ENCODE data around the gene SOS1.

SOS1 gene

DNA sequence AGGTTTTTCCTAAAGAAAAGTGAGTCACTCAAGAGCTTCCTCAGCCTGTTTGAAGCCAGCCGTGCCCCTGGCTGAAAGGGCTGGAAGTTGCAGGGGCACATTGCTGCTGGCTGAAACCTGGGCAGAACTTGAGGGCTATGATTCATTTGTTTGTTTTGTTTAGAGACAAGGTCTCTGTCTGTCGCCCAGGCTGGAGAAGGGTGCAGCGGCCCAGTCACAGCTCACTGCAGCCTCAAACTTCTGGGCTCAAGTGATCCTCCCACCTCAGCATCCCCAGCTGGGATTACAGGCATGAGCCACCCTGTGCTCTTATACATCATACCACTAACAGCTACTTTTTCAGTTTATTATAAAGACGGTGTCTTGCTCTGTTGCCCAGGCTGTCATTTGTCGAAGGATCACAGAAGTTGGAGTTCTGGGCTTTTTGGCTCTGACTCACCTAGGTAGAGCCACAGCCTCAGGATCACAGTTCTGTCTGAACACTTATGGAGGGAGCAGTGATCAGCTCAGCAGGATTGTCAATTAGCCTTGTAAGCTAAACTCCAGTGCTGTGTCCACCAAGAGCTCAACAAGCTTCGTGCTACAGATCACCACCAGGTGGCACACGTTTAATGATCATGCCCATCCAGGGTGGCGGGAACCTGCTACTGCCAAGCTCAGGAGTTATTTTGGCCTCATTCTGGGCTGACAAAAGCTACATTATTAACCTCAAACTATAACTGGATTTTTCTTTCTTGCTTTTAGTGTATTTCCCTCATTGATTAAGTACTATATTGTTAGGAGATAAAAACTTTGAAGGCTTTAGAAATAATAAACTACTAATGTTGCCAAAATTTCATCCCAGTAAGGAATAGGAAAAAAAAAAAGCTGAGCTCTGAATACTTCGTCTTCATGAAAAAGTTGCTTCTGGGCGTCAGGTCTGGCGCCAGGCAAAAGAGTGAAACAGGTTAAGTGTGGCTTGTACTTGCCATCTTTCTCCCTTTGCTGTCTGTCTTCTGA lies 173.3 kb downstream of the SOS1 start:
- TF ChIP-seq, protein P1, sequence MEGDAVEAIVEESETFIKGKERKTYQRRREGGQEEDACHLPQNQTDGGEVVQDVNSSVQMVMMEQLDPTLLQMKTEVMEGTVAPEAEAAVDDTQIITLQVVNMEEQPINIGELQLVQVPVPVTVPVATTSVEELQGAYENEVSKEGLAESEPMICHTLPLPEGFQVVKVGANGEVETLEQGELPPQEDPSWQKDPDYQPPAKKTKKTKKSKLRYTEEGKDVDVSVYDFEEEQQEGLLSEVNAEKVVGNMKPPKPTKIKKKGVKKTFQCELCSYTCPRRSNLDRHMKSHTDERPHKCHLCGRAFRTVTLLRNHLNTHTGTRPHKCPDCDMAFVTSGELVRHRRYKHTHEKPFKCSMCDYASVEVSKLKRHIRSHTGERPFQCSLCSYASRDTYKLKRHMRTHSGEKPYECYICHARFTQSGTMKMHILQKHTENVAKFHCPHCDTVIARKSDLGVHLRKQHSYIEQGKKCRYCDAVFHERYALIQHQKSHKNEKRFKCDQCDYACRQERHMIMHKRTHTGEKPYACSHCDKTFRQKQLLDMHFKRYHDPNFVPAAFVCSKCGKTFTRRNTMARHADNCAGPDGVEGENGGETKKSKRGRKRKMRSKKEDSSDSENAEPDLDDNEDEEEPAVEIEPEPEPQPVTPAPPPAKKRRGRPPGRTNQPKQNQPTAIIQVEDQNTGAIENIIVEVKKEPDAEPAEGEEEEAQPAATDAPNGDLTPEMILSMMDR (IDR thresholded peaks at IDR 0.05; ENCODE audit: low read depth, low read length), result peak; percentile 95
- Histone ChIP-seq H3K27me3 (ENCODE audit: insufficient read depth, low read depth, severe bottlenecking) (no peaks in the 10 kb centered on the region), H3K36me3 (no peaks in the 10 kb centered on the region), H3K27ac (no peak overlapping the region), H3K9me3 (ENCODE audit: severe bottlenecking) (no peaks in the 10 kb centered on the region), H3K4me3 (ENCODE audit: low read depth, low read length) (no peak overlapping the region)
- peak; percentile 96 for DNase-seq

DNA sequence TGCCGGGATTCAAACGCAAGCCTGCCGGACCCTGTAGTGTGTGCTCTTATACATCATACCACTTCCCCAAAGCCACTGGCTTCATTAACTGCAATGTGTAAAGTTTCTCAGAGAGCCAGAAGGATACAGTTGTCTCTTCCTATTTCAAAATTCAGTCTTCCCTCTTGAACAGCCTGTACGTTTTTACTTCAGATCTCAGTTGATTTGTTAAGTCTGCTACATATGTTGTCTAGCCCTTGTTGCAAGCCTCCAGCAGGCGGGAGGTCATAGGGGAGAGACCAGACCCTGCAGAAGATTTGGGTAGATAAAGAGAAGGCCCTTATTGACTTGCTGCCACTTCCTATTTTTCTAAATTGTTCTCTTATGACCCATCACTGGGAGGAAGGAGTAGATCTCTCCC lies 174.9 kb downstream of the SOS1 start:
- Histone ChIP-seq H3K27me3 (ENCODE audit: insufficient read depth, low read depth, severe bottlenecking) (no peaks in the 10 kb centered on the region), H3K9me3 (ENCODE audit: severe bottlenecking) (no peaks in the 10 kb centered on the region), H3K4me3 (ENCODE audit: low read depth, low read length) (no peak overlapping the region), H3K36me3 (no peaks in the 10 kb centered on the region), H3K27ac (no peak overlapping the region)
- no peak for DNase-seq
- TF ChIP-seq, protein P1 (IDR thresholded peaks at IDR 0.05; ENCODE audit: low read depth, low read length), result no peak

- Histone ChIP-seq H3K9me3 (ENCODE audit: severe bottlenecking) (no peaks in the 10 kb centered on the region), H3K36me3 (no peaks in the 10 kb centered on the region), H3K27ac (no peak overlapping the region), H3K27me3 (ENCODE audit: insufficient read depth, low read depth, severe bottlenecking) (no peaks in the 10 kb centered on the region), H3K4me3 (ENCODE audit: low read depth, low read length) (no peak overlapping the region)
- TF ChIP-seq, protein P1 (IDR thresholded peaks at IDR 0.05; ENCODE audit: low read depth, low read length), result no peak
- DNase-seq, result no peak
These were observed 175.5 kb downstream of the SOS1 start for GRCh38 chr2:38945372-38945771.

DNA sequence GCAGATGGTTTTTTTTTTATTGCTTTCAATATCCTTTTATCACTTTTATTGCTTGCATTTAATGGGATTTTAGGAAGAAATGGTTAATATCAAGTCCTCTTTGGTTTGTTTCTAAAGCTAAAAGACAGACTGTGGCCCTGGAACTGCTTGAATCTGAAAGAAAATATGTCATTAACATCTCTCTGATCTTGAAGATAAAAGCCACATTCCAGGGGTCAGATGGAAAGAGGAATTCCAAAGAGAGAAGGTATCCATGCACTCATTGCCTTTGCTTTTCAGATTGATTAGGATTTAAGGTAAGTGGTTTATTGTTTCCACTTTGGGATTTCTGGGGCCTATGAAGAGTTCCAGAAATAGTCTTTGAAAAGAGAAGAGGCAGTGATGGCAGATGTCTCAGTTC lies 177.1 kb downstream of the SOS1 start:
- Histone ChIP-seq H3K9me3 (ENCODE audit: severe bottlenecking) (no peaks in the 10 kb centered on the region), H3K27me3 (ENCODE audit: insufficient read depth, low read depth, severe bottlenecking) (no peaks in the 10 kb centered on the region), H3K36me3 (no peaks in the 10 kb centered on the region), H3K4me3 (ENCODE audit: low read depth, low read length) (no peak overlapping the region), H3K27ac (no peak overlapping the region)
- TF ChIP-seq, protein P1 (IDR thresholded peaks at IDR 0.05; ENCODE audit: low read depth, low read length), result no peak
- DNase-seq, result no peak

- TF ChIP-seq, protein P1 (IDR thresholded peaks at IDR 0.05; ENCODE audit: low read depth, low read length), result no peak
- Histone ChIP-seq H3K27ac (no peak overlapping the region), H3K4me3 (ENCODE audit: low read depth, low read length) (no peak overlapping the region), H3K9me3 (ENCODE audit: severe bottlenecking) (no peaks in the 10 kb centered on the region), H3K36me3 (no peaks in the 10 kb centered on the region), H3K27me3 (ENCODE audit: insufficient read depth, low read depth, severe bottlenecking) (no peaks in the 10 kb centered on the region)
- no peak for DNase-seq
These were observed 180.1 kb downstream of the SOS1 start for GRCh38 chr2:38940746-38941145.
